ENCODE data around the gene MAPK4.

DNA sequence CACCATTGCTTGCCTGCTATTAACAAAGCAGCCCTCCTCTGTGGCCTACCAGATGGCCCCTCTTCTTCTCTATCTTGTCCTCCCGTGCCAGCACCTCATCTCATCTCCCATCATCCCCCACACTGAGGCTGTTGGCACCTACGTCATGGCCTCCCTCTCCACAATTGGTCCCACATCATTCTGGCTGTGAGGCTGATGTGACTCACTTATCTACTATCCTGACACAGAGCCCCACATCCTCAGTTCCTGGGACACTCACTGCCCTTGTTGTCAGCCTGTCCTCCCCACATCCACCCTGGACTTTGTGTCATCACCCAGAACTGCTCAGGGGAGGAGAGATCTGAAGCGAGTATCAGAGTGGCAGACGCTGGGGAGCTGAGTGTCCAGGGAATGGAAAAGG lies 157.0 kb downstream of the MAPK4 start:
- TF ChIP-seq, protein P1, sequence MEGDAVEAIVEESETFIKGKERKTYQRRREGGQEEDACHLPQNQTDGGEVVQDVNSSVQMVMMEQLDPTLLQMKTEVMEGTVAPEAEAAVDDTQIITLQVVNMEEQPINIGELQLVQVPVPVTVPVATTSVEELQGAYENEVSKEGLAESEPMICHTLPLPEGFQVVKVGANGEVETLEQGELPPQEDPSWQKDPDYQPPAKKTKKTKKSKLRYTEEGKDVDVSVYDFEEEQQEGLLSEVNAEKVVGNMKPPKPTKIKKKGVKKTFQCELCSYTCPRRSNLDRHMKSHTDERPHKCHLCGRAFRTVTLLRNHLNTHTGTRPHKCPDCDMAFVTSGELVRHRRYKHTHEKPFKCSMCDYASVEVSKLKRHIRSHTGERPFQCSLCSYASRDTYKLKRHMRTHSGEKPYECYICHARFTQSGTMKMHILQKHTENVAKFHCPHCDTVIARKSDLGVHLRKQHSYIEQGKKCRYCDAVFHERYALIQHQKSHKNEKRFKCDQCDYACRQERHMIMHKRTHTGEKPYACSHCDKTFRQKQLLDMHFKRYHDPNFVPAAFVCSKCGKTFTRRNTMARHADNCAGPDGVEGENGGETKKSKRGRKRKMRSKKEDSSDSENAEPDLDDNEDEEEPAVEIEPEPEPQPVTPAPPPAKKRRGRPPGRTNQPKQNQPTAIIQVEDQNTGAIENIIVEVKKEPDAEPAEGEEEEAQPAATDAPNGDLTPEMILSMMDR (IDR thresholded peaks at IDR 0.05): no peak
- no peak for TF ChIP-seq ZFX (IDR thresholded peaks at IDR 0.05; ENCODE audit: borderline replicate concordance)

All from 22Rv1 (cell line).